Gastroesophageal sphincter (tissue), 4 donors: ENCODE results near the gene ZKSCAN3. TPM values are rescaled to one million over a fixed set of nuclear protein-coding genes. Genes with fewer than 3 reads are reported as not detected.

Experiments
- ATAC-seq: fragments of 150-250 bp; one replicate; pipeline ENCODE4 v1.9.1; 2016; ENCODE audit warnings: mild to moderate bottlenecking, moderate library complexity
- H3K27ac ChIP-seq, 4 donors: fragments of 200-600 bp; sonication (generic) in 3 of 4; 1 replicate in 3 of 4; 2 replicates in 1 of 4; pipeline ENCODE4 v1.5.1; 2016 to 2019
- H3K27me3 ChIP-seq: fragments of 200-600 bp; sonication (generic); one replicate; pipeline ENCODE4 v1.5.1; 2019
- H3K36me3 ChIP-seq, 2 donors: fragments of 200-600 bp; sonication (generic); one replicate each; pipeline ENCODE4 v1.5.1; 2019; ENCODE audit warnings: control low read depth in 1 of 2
- H3K4me1 ChIP-seq, 3 donors: fragments of 200-600 bp; sonication (generic); 1 replicate in 2 of 3; 2 replicates in 1 of 3; pipeline ENCODE4 v1.5.1; 2016 to 2019; ENCODE audit warnings: control low read depth in 2 of 3
- H3K4me3 ChIP-seq, 2 donors: fragments of 200-600 bp; sonication (generic); one replicate each; pipeline ENCODE4 v1.5.1; 2019; ENCODE audit warnings: mild to moderate bottlenecking in 1 of 2, moderate library complexity in 1 of 2
- H3K9me3 ChIP-seq, 3 donors: fragments of 200-600 bp; sonication (generic); one replicate each; pipeline ENCODE4 v1.5.1; 2017 to 2019; ENCODE audit warnings: control low read depth in 2 of 3
- CTCF ChIP-seq, 4 experiments: fragments of 200-600 bp in 2 of 4; fragments of 450-650 bp in 2 of 4; sonication (generic) in 1 of 4; IDR thresholded peaks; one replicate each; pipeline ENCODE4 v1.5.1; 2017 to 2019; ENCODE audit warnings: antibody characterized with exemption in 4 of 4, mild to moderate bottlenecking in 2 of 4, moderate library complexity in 2 of 4
- EP300 ChIP-seq: sonication (generic); formaldehyde crosslinking; IDR thresholded peaks from one replicate; pipeline ENCODE4 v1.6.1; 2017; ENCODE audit warnings: antibody characterized with exemption, mild to moderate bottlenecking
- POLR2A ChIP-seq, 2 donors: fragments of 450-650 bp; IDR thresholded peaks; one replicate each; pipeline ENCODE4 v1.6.1; 2017; ENCODE audit warnings: antibody characterized with exemption in 2 of 2, mild to moderate bottlenecking in 2 of 2, moderate library complexity in 1 of 2
- POLR2AphosphoS5 ChIP-seq: sonication (generic); formaldehyde crosslinking; IDR thresholded peaks from one replicate; pipeline ENCODE4 v1.6.1; 2017; ENCODE audit warnings: antibody characterized with exemption
- WGBS, 2 donors: methylation state at CpG; one replicate each; pipeline ENCODE4 v1.1.5; 2018; ENCODE audit warnings: low coverage in 1 of 2; 5-methylcytosine and 5-hydroxymethylcytosine counted together
- total RNA-seq, 4 donors: library from RNA; depleted of rRNA; stranded (reverse); fragments of >200 nt; gene quantifications; one replicate each; pipeline ENCODE4 v1.1.0, GENCODE V29; 2016

The ZKSCAN3 gene
- total RNA-seq, 4 donors from 2014 or later: 4.4 to 9.8 (median 6.9) TPM

DNA sequence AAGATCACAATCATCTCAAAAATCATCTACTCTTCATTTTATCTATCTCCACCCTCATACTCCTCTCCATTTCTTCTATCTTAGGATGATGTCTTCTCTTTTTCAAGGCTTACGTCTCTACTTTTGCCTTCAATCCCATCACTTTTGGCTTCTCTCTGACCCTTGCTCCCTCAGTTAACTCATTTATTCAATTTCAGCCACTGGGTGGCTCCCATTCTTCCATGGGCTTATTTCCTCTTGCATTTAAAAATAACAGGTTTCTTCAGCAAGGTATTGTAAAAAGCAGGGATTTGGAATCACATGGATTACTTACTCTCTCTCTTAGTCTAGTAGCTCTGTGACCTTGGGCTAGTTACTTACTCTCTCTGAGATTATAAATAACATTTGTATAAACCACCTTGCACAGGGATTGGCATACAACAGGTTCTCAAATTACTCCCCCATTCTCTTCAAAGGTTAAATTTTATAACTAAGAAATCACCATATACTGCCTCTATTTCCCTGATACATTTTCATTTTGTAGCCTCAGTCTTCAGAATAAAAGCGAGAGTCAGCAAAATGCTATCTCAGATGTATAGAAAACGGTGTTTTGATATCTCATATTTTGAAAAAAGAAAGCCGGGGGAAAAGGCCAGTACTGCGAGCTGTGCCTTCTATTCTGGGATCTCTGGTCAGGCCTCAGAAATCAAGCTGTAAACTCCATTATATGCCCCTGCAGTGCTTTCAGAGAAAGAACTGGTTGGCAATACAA lies 44.3 kb downstream of the ZKSCAN3 start:
- no peaks in the 10 kb centered on the region for H3K27me3 ChIP-seq
- no peak overlapping the region for H3K4me3 ChIP-seq
- H3K27ac ChIP-seq: no peak overlapping the region
- peaks cover 0 to 49% (median 10%) of the 10 kb centered on the region in 3 donors for H3K4me1 ChIP-seq
- no peak for ATAC-seq
- TF ChIP-seq EP300 (no peak), POLR2AphosphoS5 (no peak), CTCF (IDR thresholded peaks at IDR 0.05) (no peak), POLR2A (IDR thresholded peaks at IDR 0.05) (no peak)
- H3K36me3 ChIP-seq: peaks cover 0 to 70% of the 10 kb centered on the region in 2 donors
- WGBS, 2 donors: 53 to 80% methylated on average over 4 to 5 of the region's 5 CpGs
- H3K9me3 ChIP-seq: no peaks in the 10 kb centered on the region

DNA sequence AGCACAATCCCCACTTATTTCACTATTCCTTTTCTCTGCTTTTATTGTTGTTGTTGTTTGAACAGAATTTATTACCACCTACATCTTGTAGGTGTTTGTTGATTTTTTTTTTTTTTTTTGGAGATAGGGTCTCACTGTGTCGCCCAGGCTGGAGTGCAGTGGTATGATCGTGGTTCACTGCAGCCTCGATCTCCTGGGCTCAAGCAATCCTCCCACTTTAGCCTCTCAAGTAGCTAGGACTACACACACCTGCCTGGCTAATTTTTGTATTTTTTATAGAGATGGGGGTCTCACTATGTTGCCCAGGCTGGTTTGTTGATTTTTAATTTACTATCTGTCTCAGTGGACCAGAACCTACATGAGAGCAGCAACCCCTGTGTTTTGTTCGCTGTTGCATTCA lies 46.2 kb downstream of the ZKSCAN3 start:
- no peak overlapping the region for H3K27ac ChIP-seq
- peaks cover 0 to 51% of the 10 kb centered on the region in 2 donors for H3K36me3 ChIP-seq
- 93 to 96% methylated on average over 4 of the region's 4 CpGs for WGBS, 2 donors
- H3K4me1 ChIP-seq: peaks cover 0 to 56% (median 10%) of the 10 kb centered on the region in 3 donors
- TF ChIP-seq EP300: no peak
- no peak for TF ChIP-seq CTCF (IDR thresholded peaks at IDR 0.05)
- no peak for TF ChIP-seq POLR2AphosphoS5
- no peak for TF ChIP-seq POLR2A (IDR thresholded peaks at IDR 0.05)
- no peaks in the 10 kb centered on the region for H3K27me3 ChIP-seq
- H3K9me3 ChIP-seq: no peaks in the 10 kb centered on the region
- ATAC-seq: no peak
- H3K4me3 ChIP-seq: no peak overlapping the region

- H3K27ac ChIP-seq: peak within 1 kb of the TSS in 3 of 4 donors; percentile 66 to 79 (median 70)
- TF ChIP-seq POLR2AphosphoS5 (peak; percentile 42), CTCF (IDR thresholded peaks at IDR 0.05) (peak in 2 of 4 experiments; percentile 27 to 77), EP300 (no peak), POLR2A (IDR thresholded peaks at IDR 0.05) (no peak)
- H3K36me3 ChIP-seq: peaks cover 0 to 24% of the 10 kb centered on the region in 2 donors
- peak within 1 kb of the TSS; percentile 87 to 90 for H3K4me3 ChIP-seq
- H3K9me3 ChIP-seq: no peaks in the 10 kb centered on the region
- peaks cover 0 to 51% (median 10%) of the 10 kb centered on the region in 3 donors for H3K4me1 ChIP-seq
- peaks cover 8% of the 10 kb centered on the region for H3K27me3 ChIP-seq
- 3 to 5% methylated on average over 8 of the region's 49 CpGs for WGBS, 2 donors
- peak; percentile 95 for ATAC-seq
Measured at GRCh38 chr6:28399350-28400121, 49.8 kb downstream of the ZKSCAN3 start, which contains the start of gene ZSCAN12. Gene ZSCAN12 (minus strand): TSS chr6:28399747. CDS start chr6:28398405, 1,342 bp downstream.

DNA sequence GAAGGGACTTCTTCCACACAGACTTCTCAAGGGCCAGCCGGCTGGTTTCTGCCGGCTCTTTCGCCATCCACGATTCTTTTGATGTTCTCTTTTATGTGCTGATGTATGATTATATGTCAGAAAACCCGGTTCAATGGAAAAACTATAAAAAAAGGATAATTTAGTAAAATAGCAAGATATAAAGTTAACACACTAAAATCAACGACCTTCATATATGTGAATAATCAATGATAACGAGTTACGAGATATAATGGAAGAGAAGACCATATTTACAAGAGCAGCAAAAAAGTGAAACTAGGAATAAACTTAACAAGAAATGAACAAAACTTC lies 50.3 kb downstream of the ZKSCAN3 start:
- peak overlapping the region; percentile 87 to 90 for H3K4me3 ChIP-seq
- H3K27ac ChIP-seq: peak overlapping the region in 3 of 4 donors; percentile 66 to 79 (median 70)
- 23 to 28% methylated on average over 3 to 8 of the region's 8 CpGs for WGBS, 2 donors
- H3K4me1 ChIP-seq: peaks cover 0 to 46% (median 10%) of the 10 kb centered on the region in 3 donors
- peaks cover 14% of the 10 kb centered on the region for H3K27me3 ChIP-seq
- H3K9me3 ChIP-seq: no peaks in the 10 kb centered on the region
- ATAC-seq: no peak
- peaks cover 0 to 24% of the 10 kb centered on the region in 2 donors for H3K36me3 ChIP-seq
- TF ChIP-seq POLR2A (IDR thresholded peaks at IDR 0.05): no peak

GRCh38 chr6:28401172-28401571 lies 51.4 kb downstream of the ZKSCAN3 start:
- H3K9me3 ChIP-seq: no peaks in the 10 kb centered on the region
- peaks cover 0 to 19% of the 10 kb centered on the region in 2 donors for H3K36me3 ChIP-seq
- H3K4me1 ChIP-seq: peaks cover 0 to 37% (median 10%) of the 10 kb centered on the region in 3 donors
- H3K27ac ChIP-seq: no peak overlapping the region
- peaks cover 20% of the 10 kb centered on the region for H3K27me3 ChIP-seq
- ATAC-seq: no peak
- H3K4me3 ChIP-seq: no peak overlapping the region
- 80 to 87% methylated on average over 1 of the region's 1 CpG for WGBS, 2 donors
- TF ChIP-seq CTCF (IDR thresholded peaks at IDR 0.05) (no peak), POLR2A (IDR thresholded peaks at IDR 0.05) (no peak), POLR2AphosphoS5 (no peak), EP300 (no peak)
